ENCODE results near the gene CACNA1A.

Gene CACNA1A

DNA sequence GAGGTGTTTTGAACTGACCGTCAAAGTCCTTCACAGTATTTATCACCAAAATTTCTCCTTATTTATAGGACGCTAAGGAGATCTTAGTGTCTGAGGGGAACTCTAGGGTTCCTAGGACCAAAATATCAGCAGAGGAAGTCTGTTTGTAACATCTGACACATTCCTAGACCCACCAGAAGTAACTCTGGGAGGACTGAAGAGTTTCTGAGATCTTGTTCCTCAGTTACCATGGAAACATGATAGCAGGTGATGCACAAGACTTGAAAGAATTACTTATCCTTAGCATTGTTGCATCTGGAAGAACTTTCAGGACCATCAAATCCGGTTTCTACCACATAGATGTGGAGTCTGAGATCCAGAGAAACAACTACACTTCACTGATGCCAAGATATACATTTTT, 191.5 kb downstream of the CACNA1A start:
- DNase-seq (ENCODE audit: low read depth, low spot score): no peak

DNA sequence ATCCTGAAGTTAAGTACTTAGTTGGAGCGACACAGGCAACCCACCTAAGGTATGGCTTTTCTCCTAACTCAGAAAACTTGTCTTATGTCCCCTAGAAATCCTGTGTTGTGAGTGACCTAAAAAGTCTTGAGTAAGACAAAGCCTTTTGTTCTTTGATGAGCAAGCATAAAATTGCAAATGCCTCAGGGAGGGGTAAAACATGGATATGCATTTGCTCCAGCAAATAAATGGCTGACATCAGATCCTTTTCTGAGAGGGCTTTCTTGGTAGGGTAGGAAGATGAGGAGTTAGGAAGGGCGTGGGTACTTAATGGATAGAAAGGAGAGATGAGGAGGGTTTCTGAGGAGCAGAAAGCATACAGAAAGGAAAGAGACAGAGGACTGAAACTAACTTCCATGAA, 192.4 kb downstream of the CACNA1A start:
- DNase-seq (ENCODE audit: low read depth, low spot score): no peak

DNA sequence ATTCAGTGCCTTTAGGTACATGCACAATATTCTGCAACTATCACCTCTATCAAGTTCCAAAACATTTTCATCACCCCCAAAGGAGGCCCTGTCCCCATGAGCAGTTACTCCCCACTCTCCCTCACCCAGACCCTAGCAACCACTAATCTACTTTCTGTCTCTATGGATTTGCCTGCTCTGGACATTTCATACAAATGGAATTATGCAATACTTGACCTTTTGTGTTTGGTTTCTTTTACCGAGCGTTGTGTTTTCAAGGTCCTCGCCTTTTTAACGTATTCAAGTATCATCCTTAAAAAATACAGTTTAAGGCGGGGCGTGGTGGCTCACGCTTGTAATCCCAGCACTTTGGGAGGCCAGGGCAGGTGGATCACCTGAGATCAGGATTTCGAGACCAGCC, 196.4 kb downstream of the CACNA1A start:
- DNase-seq (ENCODE audit: low read depth, low spot score): no peak

GRCh38 chr19:13303381-13304129, 202.7 kb downstream of the CACNA1A start:
- DNase-seq (ENCODE audit: low read depth, low spot score): no peak

DNA sequence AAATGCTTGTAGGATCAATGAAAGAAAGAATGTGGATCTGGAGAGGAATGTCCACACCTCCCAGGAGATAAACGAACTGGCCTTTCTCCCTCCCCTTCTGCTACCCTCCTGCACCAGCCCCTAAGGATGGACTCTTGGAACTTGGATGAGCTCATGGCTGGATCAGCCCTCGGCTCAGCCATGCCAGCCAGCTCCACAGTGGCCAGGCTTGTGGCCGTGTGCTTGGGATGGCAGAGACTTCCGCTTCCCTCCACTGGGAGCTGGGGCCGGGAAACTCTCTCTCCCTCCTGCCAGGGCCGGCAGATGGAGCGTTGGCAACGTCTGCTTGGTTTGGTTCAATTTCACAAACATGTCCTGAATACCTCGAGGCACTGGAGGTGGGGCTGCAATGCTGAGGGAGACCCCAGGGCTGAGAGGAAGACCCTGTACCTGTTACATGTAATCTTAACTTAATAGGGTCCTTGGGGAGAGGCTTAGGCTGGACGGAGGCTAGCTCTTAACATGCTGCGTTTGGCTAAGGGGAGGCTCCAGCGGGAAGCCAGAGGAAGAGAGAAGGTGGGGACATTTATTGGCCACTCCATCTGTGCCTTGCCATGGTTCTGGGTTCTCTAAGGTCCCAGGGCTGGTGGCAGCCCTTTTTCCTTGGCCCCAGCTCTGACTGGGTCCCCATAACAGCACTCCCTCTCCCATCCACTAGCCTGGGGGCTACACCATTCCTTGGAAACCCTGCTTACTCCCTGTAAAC, 203.6 kb downstream of the CACNA1A start:
- DNase-seq (ENCODE audit: low read depth, low spot score): no peak

- no peak for DNase-seq (ENCODE audit: low read depth, low spot score)
These were observed 204.5 kb downstream of the CACNA1A start for GRCh38 chr19:13301627-13302334.

DNA sequence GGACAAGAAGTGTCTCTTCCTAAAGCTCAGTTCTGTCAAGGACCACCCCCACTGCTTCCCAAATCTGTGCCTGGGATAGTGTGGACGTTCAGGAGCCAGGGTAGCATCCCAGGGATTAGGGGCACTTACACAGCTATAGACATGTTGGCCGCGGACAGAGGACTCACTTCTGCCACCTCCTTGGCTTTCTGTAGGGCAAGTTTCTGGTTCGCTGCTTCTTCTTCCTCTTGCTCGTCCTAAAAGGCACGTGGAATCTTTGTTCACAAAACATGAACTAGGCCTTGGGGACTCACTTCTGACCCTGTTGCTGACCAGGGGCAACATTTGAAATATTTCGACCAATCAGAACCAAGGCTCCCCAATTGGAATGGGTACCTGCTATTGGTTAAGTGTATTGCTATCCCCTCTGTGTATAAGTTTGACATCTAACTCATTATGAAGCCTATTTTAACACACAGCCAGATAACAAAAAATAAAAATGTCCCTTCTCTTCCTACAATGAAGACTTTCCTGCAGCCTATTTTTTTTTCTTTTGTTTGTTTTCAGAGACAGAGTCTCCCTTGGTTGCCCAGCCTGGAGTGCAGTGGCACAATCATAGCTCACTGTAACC, 205.8 kb downstream of the CACNA1A start:
- no peak for DNase-seq (ENCODE audit: low read depth, low spot score)

GRCh38 chr19:13299838-13300237, 206.4 kb downstream of the CACNA1A start:
- no peak for DNase-seq (ENCODE audit: low read depth, low spot score)

DNA sequence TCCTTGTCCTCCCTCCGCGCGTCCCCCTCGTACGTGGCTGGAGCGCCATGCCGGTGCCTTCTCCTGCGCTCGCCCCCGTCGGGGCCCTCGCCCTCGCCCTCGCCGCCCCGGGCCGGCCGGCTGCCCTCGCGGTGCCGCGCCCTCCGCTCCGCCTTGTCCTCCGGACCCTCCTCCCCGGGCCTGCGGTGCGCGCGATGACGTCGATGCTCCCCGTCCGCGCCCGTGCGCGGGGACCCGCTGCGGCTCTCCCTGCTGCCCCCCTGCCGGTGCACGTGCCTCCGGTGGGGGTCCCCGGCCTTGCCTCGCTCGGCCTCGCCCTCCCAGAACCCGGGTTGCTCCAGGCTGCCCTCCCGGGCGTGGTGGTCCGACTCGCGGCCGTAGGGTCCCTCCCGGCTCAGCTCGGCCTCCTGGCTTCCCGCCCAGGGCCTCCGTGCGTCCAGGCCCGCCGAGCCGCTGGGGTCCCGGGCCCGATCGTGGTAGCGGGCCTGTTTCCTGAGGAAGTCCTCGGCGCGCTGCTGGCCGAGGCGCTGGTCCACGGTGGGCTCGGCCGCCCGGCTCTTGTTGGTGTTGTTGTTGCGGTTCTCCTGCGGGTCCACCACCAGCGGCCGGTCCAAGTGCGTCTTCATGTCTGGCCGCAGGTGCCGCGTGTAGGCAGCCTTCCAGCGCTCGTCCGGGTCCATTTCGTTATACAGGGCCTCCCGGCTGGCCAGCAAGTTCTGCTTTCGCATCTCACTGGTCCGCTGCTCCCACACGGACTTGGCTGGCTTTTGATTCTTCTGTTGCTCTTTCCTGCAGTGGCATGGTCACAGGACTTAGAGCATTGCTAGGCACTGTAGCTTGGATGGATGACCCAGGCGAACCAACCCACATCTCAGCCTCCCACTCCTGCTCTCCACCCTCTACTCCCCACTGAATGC, 207.5 kb downstream of the CACNA1A start:
- DNase-seq (ENCODE audit: low read depth, low spot score): no peak

GRCh38 chr19:13297023-13297422, 209.3 kb downstream of the CACNA1A start:
- DNase-seq (ENCODE audit: low read depth, low spot score): no peak

DNA sequence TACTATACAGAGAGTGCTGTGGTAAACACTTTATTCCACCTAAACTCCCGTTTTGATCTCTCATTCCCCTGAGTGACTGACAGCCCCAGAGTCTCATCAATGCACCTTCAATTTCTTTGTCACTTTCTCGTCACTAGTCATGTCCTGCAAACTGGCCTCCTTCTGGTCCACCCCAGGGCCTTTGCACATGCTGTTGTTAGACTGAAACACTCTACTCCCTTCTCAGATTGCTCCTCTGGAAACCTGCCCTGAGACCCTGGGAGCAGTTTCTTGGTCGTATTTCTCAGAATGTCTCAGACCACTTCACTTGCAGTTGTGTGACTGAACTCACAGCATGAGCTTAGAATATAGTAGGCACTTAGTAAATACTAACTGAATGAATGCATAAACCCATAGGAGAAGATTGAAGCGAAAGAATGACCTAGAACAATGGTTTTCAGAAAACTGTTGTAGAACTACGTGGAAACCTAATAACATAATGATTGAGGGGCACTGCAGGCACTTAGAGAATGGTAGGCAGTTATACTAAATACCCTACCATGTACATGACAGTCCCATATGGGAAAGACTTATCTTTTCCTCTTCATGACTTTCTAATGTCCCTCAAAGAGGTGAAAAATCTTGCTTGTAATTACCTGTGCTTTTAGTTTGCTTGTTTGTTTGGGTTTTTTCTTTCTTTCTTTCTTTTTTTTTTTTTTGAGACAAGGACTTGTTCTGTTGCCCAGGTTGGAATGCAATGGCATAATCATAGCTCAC, 211.3 kb downstream of the CACNA1A start:
- no peak for DNase-seq (ENCODE audit: low read depth, low spot score)

GRCh38 chr19:13291913-13292312, 214.4 kb downstream of the CACNA1A start:
- DNase-seq (ENCODE audit: low read depth, low spot score): no peak

GRCh38 chr19:13290741-13291140, 215.5 kb downstream of the CACNA1A start:
- no peak for DNase-seq (ENCODE audit: low read depth, low spot score)

DNA sequence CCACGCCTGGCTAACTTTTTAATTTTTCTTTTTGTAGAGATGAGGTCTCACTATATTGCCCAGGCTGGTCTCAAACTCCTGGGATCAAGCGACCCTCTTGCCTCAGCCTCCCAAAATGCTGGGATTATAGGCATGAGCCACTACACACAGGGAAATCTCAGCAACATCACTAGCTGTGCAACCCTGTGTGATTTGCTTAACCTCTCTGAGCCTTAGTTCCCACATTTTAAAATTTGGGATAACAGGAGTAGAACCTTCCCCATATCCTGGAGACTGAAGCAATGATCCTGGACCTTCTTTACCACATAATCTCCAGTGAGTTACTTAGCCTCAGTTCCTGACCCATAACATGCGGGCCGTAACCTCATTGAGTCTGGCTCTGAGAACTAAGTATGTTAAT, 217.0 kb downstream of the CACNA1A start:
- no peak for DNase-seq (ENCODE audit: low read depth, low spot score)

- no peak for DNase-seq (ENCODE audit: low read depth, low spot score)
These were observed 219.9 kb downstream of the CACNA1A start for GRCh38 chr19:13286195-13286985.

DNA sequence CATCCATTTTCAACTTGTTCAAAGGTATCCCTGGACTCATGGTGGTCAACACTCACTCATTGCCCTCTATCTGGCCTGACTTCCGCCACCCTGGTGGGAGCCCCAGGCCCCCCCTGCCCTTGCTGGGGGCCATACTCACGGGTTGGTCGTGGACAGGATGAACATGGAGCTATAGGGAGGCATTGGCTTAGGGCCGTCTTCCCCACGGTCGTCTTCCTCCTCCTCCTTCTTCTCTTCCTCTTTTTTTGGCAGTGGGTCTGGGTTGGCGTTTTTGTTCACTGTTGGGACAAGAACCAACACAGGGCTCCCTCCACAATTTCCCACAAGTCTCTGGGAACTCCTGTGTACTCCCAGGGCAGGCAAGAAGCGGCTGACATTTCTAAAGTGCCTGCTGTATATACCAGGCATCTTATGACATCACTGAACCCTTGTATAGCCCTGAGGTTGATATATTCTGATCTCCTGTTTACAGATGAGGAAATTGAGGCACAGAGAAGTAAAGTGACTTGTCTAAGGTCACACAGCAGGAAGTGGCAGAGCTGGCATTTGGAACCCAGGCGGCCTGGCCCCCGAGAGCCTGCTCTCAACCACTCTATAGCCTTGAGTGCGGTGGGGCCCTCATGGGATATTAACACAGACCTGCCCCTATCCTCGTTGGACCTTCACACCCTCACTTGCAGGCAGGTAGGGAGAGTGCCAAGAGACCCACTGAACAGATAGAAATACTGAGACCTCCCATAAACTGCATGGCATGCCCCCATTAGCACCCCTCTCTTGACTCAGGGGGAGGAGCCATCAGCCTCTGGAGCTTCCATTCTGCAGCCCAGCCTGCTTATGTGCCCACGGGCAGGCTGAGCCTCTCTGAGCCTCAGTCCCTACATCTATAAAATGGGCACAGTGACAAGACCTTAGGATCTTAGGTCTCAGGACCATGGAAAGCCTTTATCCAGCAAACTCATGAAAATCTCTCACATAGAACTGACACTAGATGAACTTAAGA, 221.1 kb downstream of the CACNA1A start:
- DNase-seq (ENCODE audit: low read depth, low spot score): no peak

GRCh38 chr19:13283871-13284270, 222.4 kb downstream of the CACNA1A start:
- no peak for DNase-seq (ENCODE audit: low read depth, low spot score)

- DNase-seq (ENCODE audit: low read depth, low spot score): no peak
These were observed 223.7 kb downstream of the CACNA1A start for GRCh38 chr19:13282486-13283065.
